ENCODE measurements around the gene CA10.

The CA10 gene

DNA sequence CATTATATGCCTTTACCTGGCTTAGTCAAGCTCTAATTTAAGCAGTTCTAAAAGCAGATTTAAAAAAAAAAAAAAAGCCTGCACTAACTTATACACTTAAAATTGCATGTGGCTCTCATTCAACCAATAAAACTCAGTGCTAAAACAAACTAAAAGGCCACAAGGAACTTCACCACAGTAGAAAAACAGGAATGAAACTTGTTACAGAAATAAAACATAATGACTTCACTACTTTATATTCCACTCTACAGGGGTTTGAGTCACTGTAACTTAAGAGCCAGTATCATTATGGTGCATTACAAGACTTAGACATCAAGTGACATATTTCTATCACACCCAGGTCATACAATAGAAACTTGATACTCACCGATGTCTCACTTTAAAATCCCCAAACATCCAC lies 11.1 kb downstream of the CA10 start:
- no peak for DNase-seq (ENCODE audit: low spot score)

DNA sequence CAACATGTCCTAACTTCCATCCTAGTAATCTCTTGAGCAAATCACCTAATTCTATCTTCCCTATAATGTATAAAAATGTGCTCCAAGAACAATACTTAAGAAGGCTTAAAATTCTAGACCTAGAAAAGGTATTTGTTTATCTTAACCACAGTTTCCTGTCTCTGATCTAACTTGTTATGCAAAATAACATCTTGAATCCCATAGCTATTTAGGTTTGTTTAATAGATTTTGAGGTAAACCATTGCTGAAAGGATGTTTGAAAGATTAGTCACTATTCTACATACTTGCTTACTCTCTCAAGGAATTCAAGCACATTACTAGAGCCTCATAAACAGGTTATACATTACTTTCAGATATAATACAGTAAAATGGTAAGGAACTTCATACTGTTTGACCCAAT lies 13.0 kb downstream of the CA10 start:
- no peak for DNase-seq (ENCODE audit: low spot score)

DNA sequence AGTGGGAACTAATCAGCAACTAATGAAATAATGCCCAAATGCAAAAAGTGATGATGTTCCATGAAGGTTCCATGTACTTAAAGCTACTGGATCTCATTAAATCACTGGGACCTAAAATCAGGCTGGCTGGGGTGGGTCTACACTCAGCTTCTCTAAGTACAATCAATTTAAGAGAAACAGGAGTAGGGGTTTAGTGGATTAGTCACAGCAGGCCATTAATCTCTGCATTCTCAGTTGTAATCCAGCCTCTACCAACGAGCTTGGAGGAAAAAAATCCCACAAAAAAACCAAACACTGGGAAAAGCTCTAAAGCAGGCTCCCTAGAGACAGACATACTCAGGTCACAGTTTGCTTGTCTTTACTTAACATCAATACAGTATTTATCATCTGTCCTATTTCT lies 15.0 kb downstream of the CA10 start:
- no peak for DNase-seq (ENCODE audit: low spot score)

DNA sequence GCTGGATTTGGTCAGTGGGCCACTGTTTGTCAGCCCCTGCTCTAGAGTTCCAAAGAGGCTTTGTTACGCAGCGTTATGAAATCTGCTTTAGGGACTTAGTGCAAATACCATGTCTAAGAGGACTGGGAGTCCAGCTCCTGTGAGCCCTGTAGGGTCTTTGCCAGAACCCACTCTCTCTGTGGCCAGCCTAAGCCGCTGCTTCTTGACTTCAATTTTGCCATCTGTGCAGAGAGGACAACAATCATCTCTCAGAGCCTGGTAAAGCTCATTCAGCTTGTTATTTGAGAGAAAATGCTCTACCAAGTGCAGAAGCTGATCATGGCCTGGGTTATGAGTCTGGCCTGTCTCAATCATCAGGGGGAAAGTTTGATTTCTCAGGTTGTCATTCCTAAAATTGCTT lies 17.9 kb downstream of the CA10 start:
- no peak for DNase-seq (ENCODE audit: low spot score)

DNA sequence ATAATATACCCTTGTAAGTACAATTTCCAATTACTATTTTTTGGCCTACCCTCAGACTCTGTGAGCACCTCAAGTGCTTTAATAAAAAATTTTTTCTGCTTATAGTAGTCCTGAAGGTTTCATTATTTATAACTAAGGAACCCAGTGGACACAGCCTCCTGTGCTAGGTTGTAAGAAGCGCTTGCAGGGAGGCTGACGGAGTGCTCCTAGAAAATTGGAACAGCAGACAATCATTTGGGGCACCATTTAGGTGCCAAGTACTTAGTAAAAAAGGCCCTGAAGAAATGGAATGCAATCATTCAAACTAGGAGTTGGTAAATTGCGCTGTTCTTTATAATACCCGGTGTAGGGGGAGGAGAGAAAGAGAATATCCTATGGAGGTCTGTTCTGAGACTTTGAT lies 19.8 kb downstream of the CA10 start:
- DNase-seq (ENCODE audit: low spot score) = no peak

DNA sequence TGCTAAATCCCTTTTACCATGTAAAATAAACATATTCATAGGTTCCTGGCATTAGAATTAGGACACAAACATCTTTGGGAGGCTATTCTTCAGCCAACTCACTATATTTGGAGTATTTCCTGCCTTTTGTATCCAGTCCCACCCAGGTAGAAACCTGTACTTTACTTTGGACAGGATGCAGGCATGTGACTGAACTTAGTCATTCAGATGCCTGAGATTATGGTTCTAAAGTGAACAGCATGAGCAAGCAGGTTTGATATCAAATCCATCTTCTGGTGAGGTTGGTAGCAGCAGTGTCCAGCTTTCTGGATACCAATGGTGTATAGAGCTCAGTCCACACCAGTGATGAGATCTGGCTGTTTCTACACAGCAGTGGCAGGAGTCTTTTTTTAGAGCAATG lies 20.2 kb downstream of the CA10 start:
- no peak for DNase-seq (ENCODE audit: low spot score)

DNA sequence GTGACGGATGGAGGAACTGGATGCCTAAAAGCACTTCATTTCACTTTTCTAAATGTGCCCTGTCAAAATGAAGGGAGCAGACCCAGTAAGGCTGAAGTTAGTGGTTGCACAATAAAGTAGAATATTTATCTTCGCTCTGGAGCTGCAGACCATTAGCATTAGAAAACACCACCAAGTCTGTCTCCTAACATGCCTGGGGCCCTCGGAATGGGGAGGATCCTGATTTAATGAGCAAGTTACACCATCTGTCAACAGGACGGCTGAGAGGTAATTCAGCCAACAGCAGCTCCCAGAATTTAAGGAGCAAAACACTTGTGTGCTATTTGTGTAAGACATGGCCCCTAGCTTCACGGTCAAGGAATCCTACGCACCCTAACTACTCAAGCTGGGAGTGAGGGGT lies 22.3 kb downstream of the CA10 start:
- DNase-seq (ENCODE audit: low spot score) = no peak

DNA sequence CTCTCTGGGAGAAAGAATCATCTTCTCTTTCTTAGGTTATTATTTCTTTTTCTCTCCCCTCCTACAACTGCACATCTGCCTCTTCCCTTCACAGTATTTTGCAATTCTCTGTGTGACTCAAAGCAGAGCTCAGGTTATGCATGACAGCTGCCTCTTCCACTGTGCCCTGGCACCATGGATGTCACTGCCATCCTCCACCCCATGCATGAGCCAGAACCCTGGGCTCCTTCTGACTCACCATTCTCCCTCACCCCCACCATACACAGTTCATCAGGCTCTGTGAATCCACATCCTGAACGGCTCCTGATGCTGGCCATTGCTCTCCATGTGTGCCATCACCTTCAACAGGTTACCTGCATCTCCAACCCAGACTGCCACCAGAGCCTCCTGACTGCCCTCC lies 23.9 kb downstream of the CA10 start:
- no peak for DNase-seq (ENCODE audit: low spot score)

DNA sequence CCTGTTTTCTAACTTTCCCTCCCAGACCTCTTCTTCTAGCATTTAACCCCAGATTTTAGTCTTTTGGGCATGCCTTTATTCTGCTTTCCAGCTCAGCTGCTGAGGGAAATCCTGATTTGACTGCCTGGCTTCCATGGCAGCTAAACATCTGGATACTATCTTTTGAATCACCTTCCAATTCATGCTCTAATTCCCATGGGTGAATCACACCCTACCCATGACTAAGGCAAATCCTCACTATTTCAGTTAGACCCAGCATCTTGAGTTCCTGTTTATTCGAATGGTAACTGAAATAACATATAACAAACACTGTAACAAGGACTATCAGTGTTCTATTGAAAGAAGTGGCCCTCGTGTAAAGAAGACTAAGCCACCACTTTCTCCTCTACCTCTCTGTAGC lies 29.8 kb downstream of the CA10 start:
- DNase-seq (ENCODE audit: low spot score) = no peak

DNA sequence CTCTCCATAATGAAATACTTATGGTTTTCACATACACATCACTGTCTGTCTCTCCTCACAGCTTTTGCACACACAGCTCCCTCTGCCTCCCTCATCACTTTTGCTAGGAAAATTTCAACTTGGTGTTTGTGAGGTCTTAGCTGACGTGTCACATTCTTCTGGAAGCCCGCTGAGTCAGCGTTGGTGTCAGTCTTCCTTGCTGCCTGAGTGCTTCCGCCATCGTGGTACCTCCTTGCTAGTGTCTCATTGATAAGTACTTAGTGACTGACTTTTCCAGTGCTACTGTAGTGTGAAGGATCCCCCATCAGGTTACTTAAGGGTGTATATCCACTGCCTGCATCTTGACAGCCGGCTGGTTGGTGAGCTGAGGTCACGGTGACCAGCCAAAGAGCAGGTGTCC lies 33.5 kb downstream of the CA10 start:
- no peak for DNase-seq (ENCODE audit: low spot score)

DNA sequence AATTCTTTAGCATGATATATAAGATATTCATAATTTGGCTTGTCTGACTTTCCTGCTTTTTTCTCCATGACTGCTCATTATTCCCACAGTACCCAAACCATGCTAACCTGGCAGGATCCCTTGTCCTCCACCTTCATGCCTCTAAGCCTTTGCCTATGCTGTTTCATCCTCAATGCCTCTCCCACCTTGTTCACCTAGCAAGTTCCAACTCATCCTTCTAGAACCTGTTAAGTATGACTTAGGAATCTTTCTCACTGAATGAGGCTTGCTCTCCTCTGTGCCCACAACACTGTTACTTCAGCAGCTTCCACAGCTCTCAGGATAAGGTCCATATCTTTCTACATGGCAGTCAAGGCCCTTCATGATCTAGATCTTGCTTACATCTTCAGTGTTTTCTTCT lies 34.0 kb downstream of the CA10 start:
- DNase-seq (ENCODE audit: low spot score) = no peak

DNA sequence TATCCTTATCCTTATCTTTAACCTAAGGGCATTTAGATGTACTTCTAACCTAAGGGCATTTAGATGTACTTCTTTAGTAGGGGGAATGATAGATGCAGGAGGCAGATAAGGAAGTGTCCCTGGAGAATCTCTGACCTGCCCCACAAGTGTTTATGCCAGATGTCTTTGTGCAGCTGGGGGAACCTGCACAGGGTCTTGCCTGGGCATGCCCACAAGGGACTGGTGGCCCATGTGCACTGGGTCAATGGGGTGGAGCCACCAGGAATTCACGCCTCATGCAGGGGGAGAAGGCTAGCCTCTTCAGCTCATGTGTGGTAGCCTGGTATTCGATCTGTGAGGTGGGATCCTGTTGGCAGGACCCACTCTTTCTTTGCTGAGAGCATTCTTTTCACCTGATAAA lies 38.0 kb downstream of the CA10 start:
- no peak for DNase-seq (ENCODE audit: low spot score)

DNA sequence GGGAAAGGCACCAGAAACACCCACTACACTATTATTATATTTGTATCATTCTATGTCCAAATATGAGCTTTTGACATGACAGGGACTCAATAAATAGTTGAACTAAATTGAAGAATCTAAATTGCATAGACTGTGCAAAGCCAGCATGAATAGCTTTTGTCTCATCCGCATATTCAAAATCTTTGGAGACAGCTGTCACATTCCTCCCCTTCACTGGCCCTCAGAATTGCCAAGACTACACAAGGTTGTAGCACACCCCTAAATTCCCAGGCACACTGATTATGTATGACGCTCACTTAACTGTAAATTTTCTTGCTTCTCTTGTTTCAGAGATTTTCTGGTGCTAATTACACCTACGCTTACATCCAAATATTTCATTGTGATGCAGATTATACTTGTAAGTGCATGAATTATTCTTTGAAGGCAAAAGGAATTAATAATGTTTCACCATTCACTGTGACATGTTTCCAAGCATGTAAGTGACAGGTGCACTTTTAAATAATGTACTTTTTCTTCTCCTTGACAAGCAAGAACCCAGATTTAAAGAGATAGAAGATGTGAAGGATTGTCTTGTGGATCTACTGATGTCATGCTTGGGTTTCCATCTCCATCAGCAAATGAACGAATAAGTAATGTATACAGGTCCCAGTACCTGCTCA lies 47.5 kb downstream of the CA10 start:
- DNase-seq (ENCODE audit: low spot score) = no peak

DNA sequence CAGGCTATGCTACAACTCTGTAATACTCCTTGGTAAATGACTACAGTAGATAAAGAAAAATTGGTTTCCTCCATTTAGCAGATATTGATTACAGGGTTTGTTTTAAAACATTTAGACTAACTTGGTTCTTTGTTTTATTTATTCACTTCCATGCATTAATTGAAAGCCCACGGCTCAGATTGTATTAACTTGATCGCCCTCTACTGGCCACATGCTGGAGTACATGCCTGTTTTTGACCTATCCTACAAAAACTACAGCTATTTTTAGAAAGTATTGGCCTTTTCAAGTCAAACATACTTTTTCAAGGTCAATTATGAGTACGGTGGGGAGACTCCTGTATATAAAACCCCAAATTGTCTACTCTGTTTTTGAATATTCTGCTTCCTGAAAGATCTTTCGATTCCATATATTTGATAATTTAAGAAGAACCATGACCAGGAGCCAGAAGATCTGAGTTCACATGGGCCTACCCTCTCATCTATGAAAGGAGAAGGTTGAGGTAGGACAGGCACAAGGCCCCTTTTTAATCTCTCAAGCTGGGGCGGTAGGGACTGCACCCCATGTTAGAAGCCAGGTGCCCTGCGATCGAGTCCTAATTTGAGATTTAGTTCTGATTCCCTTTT lies 51.8 kb downstream of the CA10 start:
- peak; percentile 21 for DNase-seq (ENCODE audit: low spot score)

DNA sequence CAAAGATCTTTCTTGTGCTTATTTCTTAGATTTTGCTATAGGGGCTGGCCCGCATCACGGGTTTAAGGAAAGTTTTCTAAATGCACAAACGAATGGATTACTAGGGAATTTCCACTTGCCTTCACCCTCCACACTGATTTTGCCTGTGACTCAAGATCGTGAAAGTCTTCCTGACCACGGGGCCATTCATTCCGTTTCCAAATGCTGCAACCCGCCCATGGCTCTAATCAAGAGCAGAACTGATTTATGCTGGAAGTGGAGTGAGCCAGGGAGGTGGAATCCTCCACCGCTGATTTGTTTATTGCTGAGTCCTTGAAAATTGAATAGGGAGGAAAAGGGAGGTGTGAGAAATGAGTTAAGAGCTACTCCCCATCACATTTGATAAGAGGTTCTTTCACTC lies 52.4 kb downstream of the CA10 start:
- DNase-seq (ENCODE audit: low spot score) = no peak

DNA sequence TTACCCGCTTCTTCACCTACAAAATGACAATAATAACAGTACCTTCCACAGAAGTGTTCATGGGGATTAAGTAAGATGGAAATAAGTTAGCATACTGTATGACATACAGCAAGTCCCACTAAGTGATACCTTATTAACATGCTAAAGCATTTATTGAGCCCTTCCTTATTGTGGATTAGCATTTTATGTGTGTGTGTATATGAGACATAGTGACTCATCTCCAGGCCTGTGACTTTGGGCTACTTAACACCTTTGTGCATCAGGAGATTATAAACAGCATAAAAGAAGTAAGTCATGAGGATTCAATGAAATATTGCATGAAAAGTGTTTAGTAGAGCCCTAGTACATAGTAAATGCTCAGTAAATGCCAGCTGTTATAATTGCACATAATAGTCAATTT lies 52.9 kb downstream of the CA10 start:
- no peak for DNase-seq (ENCODE audit: low spot score)

DNA sequence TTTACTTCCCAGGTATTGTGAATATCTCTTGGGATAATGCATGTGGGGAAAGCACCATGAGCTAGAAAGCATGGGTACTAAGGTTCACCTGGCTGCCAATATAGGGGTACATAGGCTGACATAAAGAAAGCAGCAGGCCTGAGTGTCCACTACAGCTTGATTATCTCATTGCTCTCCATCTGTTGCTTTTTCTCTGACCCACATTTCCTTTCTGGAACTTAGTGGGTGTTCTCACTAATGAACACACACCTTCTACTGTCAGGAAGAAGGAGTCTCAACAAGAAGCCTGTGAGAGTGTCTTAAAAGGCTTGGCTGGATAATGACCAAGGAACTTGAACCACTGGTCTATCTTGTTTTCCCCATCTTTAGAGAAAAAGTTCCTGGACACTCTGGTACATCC lies 62.5 kb downstream of the CA10 start:
- DNase-seq (ENCODE audit: low spot score) = no peak

DNA sequence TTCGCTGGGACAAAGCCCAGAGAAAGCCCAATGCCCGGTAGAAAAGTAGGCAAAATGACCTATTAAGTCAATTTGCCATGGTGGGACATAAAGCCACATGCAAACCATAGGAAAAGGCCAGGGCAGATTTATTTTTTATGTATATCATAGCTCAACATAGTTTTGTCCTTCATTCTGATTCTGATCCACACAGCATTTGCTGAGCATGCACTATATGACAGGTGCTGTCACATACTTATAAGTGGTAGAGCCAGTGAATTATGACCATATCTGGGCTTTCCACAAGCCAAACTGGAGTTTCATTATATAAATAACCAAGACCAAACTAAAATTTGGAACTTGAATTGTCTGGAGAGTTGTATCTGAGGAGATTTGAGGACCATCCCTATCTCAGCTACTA lies 74.3 kb downstream of the CA10 start:
- DNase-seq (ENCODE audit: low spot score) = no peak

DNA sequence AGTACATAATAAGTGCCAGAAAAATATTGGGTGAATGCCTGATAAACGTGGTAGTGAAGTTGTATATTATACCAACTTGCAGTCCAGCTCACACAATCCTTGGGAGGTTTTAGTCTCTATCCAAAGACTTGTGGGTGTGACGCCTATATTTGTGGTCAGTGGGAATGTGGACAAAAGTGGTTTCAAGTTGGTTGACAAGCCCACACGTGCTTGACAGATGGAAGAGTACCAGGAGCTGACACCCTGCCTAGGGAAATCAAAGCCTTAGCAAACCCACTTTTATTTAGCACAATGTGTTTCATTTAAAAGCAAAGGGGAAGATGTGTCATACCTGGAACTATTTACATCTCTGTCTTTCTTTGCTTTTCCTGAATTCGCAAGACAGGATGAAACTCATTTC lies 79.0 kb downstream of the CA10 start:
- no peak for DNase-seq (ENCODE audit: low spot score)

DNA sequence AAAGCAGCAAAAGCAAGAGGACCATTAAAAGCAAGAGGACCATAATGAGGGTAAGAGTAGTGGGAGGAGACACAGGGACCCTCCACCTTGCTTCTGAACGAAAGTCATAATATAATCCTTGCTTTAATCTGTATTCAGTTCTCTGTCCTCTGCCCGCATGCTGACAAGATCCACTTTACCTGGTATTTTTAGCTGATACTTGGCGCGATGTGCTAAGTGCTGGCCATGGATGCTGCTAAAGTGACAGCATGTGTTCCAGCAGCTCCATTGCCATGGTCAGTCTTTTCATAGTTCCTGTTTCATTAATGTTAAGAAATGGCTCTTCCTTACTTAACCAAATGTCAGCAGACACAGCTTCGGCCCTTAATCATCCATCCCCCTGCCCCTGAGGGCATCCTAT lies 86.8 kb downstream of the CA10 start:
- DNase-seq (ENCODE audit: low spot score) = no peak

DNA sequence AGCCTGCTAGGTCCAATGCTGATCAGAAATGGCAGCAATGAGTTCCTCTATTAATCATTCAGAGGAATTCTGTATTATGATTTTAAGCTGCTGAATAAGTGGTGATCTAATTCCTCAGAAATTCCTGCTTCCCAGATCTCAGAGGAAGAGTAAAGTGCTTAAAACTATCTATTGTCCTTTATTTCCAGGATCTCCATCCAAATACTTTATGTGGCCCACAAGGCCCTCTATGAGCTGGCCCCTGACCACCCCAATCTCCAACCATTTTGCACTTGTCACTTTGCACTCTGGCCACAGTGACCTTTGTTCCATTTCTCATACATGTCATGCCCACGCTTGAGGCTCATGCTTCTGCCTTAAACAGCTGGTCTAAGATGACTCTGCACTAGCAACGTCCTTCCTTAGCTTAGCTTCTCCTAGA lies 93.7 kb downstream of the CA10 start:
- no peak for DNase-seq (ENCODE audit: low spot score)

DNA sequence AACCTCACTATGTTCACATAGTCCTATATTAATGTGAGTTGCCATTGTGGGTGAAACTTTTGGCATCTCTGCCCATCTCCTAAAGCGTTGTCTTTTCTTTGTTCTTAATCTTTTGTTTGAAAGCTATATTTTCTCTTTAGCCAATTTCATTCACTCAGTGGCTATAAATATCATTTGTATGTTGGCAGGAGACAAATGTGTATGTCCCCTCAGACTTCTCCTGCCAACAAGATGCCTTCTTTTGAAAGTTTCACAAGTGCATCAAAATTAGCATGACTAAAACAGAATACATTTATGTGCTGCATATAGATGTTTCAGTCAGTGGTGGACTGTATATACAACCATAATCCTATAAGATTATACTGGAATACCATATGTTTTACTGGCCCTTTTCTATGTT lies 109.0 kb downstream of the CA10 start:
- no peak for DNase-seq (ENCODE audit: low spot score)

DNA sequence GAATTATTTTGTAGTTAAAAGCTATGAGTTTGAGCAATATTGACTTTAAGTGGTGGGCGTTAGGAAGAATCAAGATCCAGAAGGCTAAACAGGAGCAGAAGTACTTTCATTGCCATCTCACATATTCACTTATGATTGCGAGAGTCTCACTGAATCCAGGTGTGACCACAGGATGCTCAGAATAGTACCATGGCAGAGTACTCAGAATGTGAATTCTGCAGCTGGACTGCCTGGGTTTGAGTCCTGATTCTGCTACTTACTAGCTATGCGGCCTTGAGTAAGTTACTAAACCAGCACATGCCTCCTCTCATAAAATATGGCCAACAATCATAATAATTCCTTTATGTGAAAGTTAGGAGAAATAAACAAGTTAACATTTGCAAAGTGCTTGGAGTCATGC lies 109.5 kb downstream of the CA10 start:
- DNase-seq (ENCODE audit: low spot score) = no peak

DNA sequence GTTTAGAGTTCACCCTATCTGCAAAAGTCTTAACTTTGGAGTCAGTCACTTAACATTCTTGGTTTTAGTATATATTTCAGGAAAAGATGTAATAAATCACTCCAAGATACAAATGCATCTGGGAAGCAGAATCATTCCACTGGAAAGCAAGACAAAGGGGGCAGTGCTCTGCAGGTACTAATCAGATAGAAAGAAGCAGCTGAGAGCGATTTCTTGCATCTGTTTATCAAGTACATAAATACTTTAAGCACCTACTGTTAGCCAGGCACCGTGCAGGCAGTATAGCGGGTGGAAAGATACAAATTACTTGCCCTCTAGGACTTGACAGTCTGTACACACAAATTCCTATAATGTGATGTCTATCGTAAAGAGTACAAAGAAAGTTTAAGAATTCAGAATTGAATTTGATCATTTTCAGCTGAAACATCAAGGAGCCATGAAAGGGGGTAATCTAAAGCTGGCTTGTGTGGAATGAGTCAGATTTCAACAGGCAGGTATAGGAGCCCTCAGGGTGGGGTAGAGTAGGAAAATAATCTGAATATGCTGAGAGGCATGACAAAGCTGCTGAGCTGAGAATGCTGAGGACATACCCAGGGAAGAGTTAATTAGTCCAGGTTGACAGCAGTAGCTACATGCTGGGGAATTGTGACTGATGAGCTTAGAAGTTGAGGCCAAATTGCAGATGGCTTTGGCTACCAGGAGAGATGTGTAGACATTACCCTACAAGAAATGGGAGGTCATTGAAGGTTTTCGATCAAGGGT lies 110.2 kb downstream of the CA10 start:
- DNase-seq (ENCODE audit: low spot score) = no peak
